Common myeloid progenitor, CD34-positive (primary cell): ENCODE data around the gene KEAP1.

Source experiments
- CTCF ChIA-PET: fragments of 350-600 bp; sonication (Branson Sonifier 250); formaldehyde crosslinking; loops from one replicate; lab custom pipeline; 2021; ENCODE audit warnings: antibody characterized with exemption; lab: Charles Lee
- POLR2A ChIA-PET: fragments of 350-600 bp; sonication (Branson Sonifier 250); formaldehyde crosslinking; loops from one replicate; lab custom pipeline; 2021; ENCODE audit warnings: antibody characterized with exemption; lab: Charles Lee
- DNase-seq, 3 donors: peaks; one replicate each; pipeline versions ENCODE4 v3.0.0 to v3.0.0-alpha.2; 2013
- H3K27ac ChIP-seq, 2 experiments: 1 replicate in 1 of 2; 2 replicates in 1 of 2; pipeline ENCODE4 v1.7.0; 2013; ENCODE audit warnings: inconsistent platforms in 2 of 2, low read length in 2 of 2, mild to moderate bottlenecking in 2 of 2, low read depth in 1 of 2, moderate library complexity in 1 of 2; ENCODE audit not compliant: severe bottlenecking in 2 of 2, insufficient read depth in 1 of 2, poor library complexity in 1 of 2
- H3K27me3 ChIP-seq, 5 experiments: replicated peaks in 2 of 5; 1 replicate in 3 of 5; 2 replicates in 2 of 5; pipeline versions ENCODE4 v1.6.1 to v1.7.0; 2013; ENCODE audit warnings: low read length in 4 of 5, mild to moderate bottlenecking in 2 of 5, moderate library complexity in 2 of 5, inconsistent platforms in 1 of 5; ENCODE audit not compliant: insufficient read depth in 5 of 5, control insufficient read depth in 4 of 5
- H3K36me3 ChIP-seq, 4 experiments: 1 replicate in 2 of 4; 2 replicates in 2 of 4; pipeline versions ENCODE4 v1.6.1 to v1.7.0; 2013; ENCODE audit warnings: low read length in 3 of 4, control low read depth in 1 of 4, mild to moderate bottlenecking in 1 of 4; ENCODE audit not compliant: control insufficient read depth in 4 of 4, insufficient read depth in 4 of 4
- H3K4me1 ChIP-seq, 4 experiments: 1 replicate in 3 of 4; 2 replicates in 1 of 4; pipeline versions ENCODE4 v1.6.1 to v1.7.1; 2013; ENCODE audit warnings: low read length in 3 of 4, mild to moderate bottlenecking in 3 of 4, control low read depth in 1 of 4, inconsistent platforms in 1 of 4, moderate library complexity in 1 of 4; ENCODE audit not compliant: control insufficient read depth in 4 of 4, insufficient read depth in 4 of 4; ENCODE audit errors: control extremely low read depth in 1 of 4
- H3K4me3 ChIP-seq, 7 experiments: 1 replicate in 4 of 7; 2 replicates in 3 of 7; pipeline versions ENCODE4 v1.5.1 to v1.7.0; 2013; ENCODE audit warnings: mild to moderate bottlenecking in 7 of 7, low read length in 6 of 7, moderate library complexity in 6 of 7, inconsistent platforms in 2 of 7, low read depth in 2 of 7, control low read depth in 1 of 7; ENCODE audit not compliant: insufficient read depth in 4 of 7, control insufficient read depth in 1 of 7; ENCODE audit errors: extremely low read depth in 1 of 7
- H3K9me3 ChIP-seq, 5 experiments: 1 replicate in 4 of 5; 2 replicates in 1 of 5; pipeline versions ENCODE4 v1.6.1 to v1.7.1; 2013; ENCODE audit warnings: low read length in 4 of 5, mild to moderate bottlenecking in 2 of 5, inconsistent platforms in 1 of 5, low read depth in 1 of 5, moderate library complexity in 1 of 5; ENCODE audit not compliant: control insufficient read depth in 4 of 5, insufficient read depth in 2 of 5; ENCODE audit errors: control extremely low read depth in 1 of 5
- WGBS: methylation state at CpG from one replicate; pipeline ENCODE4 v1.1.5; 2013; ENCODE audit not compliant: insufficient coverage; 5-methylcytosine and 5-hydroxymethylcytosine counted together

Gene KEAP1

DNA sequence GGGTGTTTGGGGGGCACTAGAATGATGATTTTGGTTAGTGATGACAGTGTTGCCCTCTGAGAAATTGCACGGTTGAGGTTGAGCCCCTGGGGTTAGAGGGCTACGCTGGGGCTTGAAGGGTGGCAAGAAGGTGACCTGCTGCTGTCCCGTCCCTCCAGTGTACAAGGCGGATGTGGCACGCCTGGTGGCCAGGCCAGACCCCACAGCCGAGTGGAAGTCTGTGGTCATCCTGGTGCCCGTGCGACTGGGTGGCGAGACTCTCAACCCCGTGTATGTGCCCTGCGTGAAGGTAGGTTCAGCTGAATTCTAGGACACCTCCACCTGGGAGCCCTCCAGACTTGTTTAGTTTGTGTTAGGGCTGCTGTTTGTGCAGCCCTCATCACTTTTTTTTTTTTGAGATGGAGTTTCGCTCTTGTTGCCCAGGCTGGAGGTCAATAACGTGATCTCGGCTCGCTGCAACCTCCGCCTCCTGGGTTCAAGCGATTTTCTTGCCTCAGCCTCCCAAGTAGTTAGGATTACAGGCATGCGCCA lies 45.7 kb upstream of the KEAP1 start:
- WGBS, result 97% methylated on average over 16 of the region's 18 CpGs
- POLR2A ChIA-PET, result no interaction called here
- Histone ChIP-seq H3K27me3 (no peaks in the 10 kb centered on the region), H3K4me3 (no peak overlapping the region), H3K36me3 (peaks cover 8 to 56% (median 40%) of the 10 kb centered on the region in 4 experiments), H3K4me1 (peaks cover 0 to 46% (median 43%) of the 10 kb centered on the region in 4 experiments), H3K9me3 (no peaks in the 10 kb centered on the region), H3K27ac (no peak overlapping the region)
- DNase-seq, result no peak
- CTCF ChIA-PET, result interaction anchor here (0.9 to 2.0 kb wide), 3 partner anchors 10 to 97 kb away, joined by 3 to 6 read pairs (median 4); no protein-coding TSS in a partner anchor

DNA sequence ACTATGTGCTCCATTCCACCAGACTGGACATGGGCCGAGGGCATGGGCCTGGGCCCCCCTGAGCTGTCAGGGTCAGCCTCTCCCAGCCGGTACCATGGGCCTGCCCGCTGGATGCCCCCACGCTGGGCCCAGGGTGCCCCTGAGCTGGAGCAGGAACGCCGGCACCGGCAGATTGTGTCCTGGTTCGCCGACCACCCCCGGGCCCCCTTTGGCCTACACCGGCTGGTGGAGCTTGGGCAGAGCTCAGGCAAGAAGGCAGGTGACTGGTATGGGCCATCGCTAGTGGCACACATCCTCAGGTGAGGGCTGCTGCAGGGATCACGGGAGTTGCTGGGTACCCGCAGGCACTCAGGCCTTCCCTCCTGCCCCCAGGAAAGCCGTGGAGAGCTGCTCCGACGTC lies 43.7 kb upstream of the KEAP1 start:
- H3K27ac ChIP-seq, result no peak overlapping the region
- DNase-seq, result no peak
- H3K4me1 ChIP-seq, result peaks cover 0 to 34% (median 31%) of the 10 kb centered on the region in 4 experiments
- no peak overlapping the region for H3K4me3 ChIP-seq
- ChIA-PET CTCF (interaction anchor here (1.5 to 2.0 kb wide), 2 partner anchors 9 to 12 kb away, joined by 3 to 6 read pairs; no protein-coding TSS in a partner anchor), POLR2A (no interaction called here)
- 97% methylated on average over 17 of the region's 17 CpGs for WGBS
- H3K27me3 ChIP-seq, result no peaks in the 10 kb centered on the region
- H3K9me3 ChIP-seq, result no peaks in the 10 kb centered on the region
- peaks cover 8 to 40% (median 26%) of the 10 kb centered on the region in 4 experiments for H3K36me3 ChIP-seq

DNA sequence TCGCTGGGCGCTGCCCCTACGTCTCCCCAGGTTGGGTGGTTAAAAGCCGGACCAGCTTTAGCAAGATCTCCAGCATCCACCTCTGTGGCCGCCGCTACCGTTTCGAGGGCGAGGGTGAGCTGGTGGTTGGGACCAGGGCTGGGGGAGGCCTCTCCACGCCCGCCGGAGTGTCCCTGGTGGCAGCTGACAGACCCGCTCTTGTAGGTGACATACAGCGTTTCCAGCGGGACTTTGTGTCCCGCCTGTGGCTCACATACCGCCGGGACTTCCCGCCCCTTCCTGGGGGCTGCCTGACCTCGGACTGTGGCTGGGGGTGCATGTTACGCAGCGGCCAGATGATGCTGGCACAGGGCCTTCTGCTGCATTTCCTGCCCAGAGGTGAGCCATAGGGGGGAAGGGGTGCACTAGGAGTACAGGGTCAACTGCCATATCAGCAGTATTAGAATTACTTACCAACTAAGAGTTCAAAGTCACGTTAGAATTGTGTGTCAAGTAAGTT lies 41.6 kb upstream of the KEAP1 start:
- ChIA-PET CTCF (interaction anchor here (1.1 kb wide), 1 partner anchor 100 kb away, joined by 3 read pairs; no protein-coding TSS in a partner anchor), POLR2A (interaction anchor here (2.8 kb wide), 1 partner anchor 9 kb away, joined by 18 read pairs; no protein-coding TSS in a partner anchor)
- Histone ChIP-seq H3K36me3 (peaks cover 5 to 29% (median 21%) of the 10 kb centered on the region in 4 experiments), H3K27me3 (no peaks in the 10 kb centered on the region), H3K4me1 (peaks cover 0 to 26% (median 22%) of the 10 kb centered on the region in 4 experiments), H3K9me3 (no peaks in the 10 kb centered on the region), H3K27ac (peak overlapping the region in 1 of 2 experiments; percentile 84), H3K4me3 (peak overlapping the region in 6 of 7 experiments; percentile 76 to 95 (median 88))
- peak in 2 of 3 donors; percentile 52 to 60 for DNase-seq
- WGBS, result 58% methylated on average over 18 of the region's 23 CpGs

DNA sequence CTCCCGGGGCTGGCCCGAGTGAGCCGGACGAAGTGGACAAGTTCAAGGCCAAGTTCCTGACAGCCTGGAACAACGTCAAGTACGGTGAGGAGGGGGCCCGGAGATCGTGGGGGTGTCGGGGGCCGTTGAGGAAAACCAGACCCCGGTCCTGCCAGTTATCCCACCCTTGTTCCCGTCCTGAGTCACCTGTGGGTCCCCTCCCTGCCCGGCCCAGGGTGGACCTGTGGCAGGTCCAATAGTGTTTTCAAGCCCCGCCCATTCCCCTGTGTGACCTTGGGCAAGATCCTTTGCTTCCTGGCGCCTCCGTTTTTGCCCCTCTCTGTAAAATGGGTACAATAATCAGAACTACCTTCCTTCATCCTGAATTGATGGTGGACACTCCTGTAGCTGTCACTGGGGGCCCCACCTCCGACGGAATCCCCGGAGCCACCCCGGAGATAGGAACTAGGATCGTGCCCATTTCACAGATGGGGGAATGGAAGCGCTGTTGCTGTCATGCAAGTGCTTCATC lies 41.1 kb upstream of the KEAP1 start:
- no peaks in the 10 kb centered on the region for H3K27me3 ChIP-seq
- peaks cover 5 to 25% (median 19%) of the 10 kb centered on the region in 4 experiments for H3K36me3 ChIP-seq
- peaks cover 0 to 28% (median 23%) of the 10 kb centered on the region in 4 experiments for H3K4me1 ChIP-seq
- 25% methylated on average over 22 of the region's 22 CpGs for WGBS
- DNase-seq, result peak in 1 of 3 donors; percentile 36
- peak overlapping the region; percentile 61 to 84 for H3K27ac ChIP-seq
- ChIA-PET CTCF (interaction anchor here (1.1 kb wide), 1 partner anchor 100 kb away, joined by 3 read pairs; no protein-coding TSS in a partner anchor), POLR2A (interaction anchor here (2.8 kb wide), 1 partner anchor 9 kb away, joined by 18 read pairs; no protein-coding TSS in a partner anchor)
- H3K9me3 ChIP-seq, result no peaks in the 10 kb centered on the region
- H3K4me3 ChIP-seq, result peak overlapping the region; percentile 76 to 95 (median 88)

DNA sequence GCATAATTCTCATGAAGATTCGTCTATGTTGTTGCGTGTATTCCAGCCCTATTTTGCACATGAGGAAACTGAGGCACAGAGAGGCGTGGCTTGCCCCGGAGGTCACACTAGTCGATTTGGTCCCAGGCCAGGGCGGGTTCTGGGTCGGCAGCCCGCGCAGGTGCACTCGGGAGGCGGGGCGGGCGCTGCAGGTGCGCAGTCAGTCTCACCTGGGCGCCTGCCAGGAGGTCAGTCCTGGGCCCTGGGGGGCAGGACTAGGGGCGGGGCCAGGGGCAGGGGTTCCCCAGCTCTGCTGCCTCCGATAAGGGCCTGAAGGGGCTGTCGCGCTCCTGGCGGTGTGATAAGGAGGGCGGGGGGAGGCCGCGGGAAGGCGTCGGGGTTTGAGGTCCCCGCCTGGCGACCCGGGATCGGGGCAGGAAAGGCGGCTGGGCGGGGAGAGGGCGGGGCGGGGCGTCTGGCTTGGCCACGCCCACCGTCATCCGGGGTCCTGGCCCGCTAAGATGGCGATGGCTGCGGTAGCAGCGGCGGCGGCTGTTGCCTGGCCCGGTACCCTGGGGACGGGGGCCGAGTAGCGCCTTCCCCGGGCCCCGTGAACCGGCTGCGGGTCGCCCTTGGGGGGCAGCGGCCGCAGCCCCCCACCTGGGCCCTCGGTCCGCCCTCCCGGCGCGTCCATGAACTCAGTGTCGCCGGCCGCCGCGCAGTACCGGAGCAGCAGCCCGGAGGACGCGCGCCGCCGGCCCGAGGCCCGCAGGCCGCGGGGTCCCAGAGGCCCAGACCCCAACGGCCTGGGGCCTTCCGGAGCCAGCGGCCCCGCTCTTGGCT lies 40.5 kb upstream of the KEAP1 start, which contains the start of gene ATG4D:
ATG4D (plus strand) TSS at position 485 of the 822 bp plus-strand sequence; CDS start at position 672, 187 bp downstream.
- ChIA-PET POLR2A (interaction anchor here (1.0 to 2.8 kb wide), 3 partner anchors 10 to 24 kb away, joined by 5 to 18 read pairs (median 10); partner anchors contain the start of genes CDKN2D and KRI1), CTCF (interaction anchor here (0.6 to 4.1 kb wide), 11 partner anchors 9 to 152 kb away, joined by 3 to 35 read pairs (median 5); partner anchors contain the start of gene CDKN2D)
- H3K9me3 ChIP-seq, result no peaks in the 10 kb centered on the region
- H3K27me3 ChIP-seq, result no peaks in the 10 kb centered on the region
- under 1% methylated on average over 65 of the region's 79 CpGs for WGBS
- H3K4me1 ChIP-seq, result peaks cover 0 to 32% (median 28%) of the 10 kb centered on the region in 4 experiments
- DNase-seq, result peak; percentile 91 to 96 (median 92)
- H3K27ac ChIP-seq, result peak within 1 kb of the TSS; percentile 61 to 84
- H3K36me3 ChIP-seq, result peaks cover 4 to 19% (median 14%) of the 10 kb centered on the region in 4 experiments
- H3K4me3 ChIP-seq, result peak within 1 kb of the TSS; percentile 76 to 95 (median 88)

DNA sequence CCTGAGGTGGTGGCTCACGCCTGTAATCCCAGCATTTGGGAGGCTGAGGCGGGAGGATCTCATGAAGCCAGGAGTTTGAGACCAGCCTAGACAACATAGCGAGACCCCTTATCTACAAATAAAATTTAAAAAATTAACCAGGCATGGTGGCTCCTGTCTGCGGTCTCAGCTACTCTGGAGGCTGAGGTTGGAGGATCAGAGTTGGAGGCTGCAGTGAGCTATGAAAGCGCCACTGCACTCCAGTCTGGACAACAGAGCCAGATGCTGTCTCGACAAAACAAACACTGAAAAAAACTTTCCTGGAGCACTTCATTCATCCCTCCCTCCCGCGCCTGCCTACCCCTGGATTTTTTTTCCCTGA lies 39.9 kb upstream of the KEAP1 start:
- Histone ChIP-seq H3K4me3 (peak overlapping the region in 6 of 7 experiments; percentile 48 to 95 (median 86)), H3K36me3 (peaks cover 2 to 15% (median 9%) of the 10 kb centered on the region in 4 experiments), H3K27ac (no peak overlapping the region), H3K9me3 (no peaks in the 10 kb centered on the region), H3K4me1 (peaks cover 0 to 32% (median 29%) of the 10 kb centered on the region in 4 experiments), H3K27me3 (peaks cover 0 to 2% (median 0%) of the 10 kb centered on the region in 5 experiments)
- WGBS, result 59% methylated on average over 5 of the region's 8 CpGs
- POLR2A ChIA-PET, result interaction anchor here (1.0 to 2.8 kb wide), 3 partner anchors 11 to 25 kb away, joined by 5 to 18 read pairs (median 10); partner anchors contain the start of genes CDKN2D and KRI1
- CTCF ChIA-PET, result interaction anchor here (0.6 to 4.1 kb wide), 13 partner anchors 8 to 153 kb away, joined by 3 to 35 read pairs (median 5); partner anchors contain the start of gene CDKN2D
- DNase-seq, result peak in 2 of 3 donors; percentile 31 to 42
